Right lobe of liver (tissue), 4 donors: Measurements from ENCODE around the gene SELPLG.

Experiments
- POLR2A ChIP-seq: fragments of 450-650 bp; IDR thresholded peaks from one replicate; pipeline ENCODE4 v1.6.1; 2017; ENCODE audit warnings: antibody characterized with exemption, mild to moderate bottlenecking
- TF ChIP-seq, protein P1 (sequence below), 4 donors: fragments of 200-600 bp in 3 of 4; fragments of 450-650 bp in 1 of 4; IDR thresholded peaks; one replicate each; pipeline versions ENCODE4 v1.5.1 to v1.8.0; 2016 to 2022; ENCODE audit warnings: antibody characterized with exemption in 4 of 4, mild to moderate bottlenecking in 2 of 4
- donor health status: DM: no; HTN: no; CAD: no.
- donor health status: DM: no; HTN: no; CAD: no.
- donor health status: DM: no; HTN: yes; CAD: no.

GRCh38 chr12:108621161-108621560 lies 12.5 kb downstream of the SELPLG start:
- TF ChIP-seq, protein P1, sequence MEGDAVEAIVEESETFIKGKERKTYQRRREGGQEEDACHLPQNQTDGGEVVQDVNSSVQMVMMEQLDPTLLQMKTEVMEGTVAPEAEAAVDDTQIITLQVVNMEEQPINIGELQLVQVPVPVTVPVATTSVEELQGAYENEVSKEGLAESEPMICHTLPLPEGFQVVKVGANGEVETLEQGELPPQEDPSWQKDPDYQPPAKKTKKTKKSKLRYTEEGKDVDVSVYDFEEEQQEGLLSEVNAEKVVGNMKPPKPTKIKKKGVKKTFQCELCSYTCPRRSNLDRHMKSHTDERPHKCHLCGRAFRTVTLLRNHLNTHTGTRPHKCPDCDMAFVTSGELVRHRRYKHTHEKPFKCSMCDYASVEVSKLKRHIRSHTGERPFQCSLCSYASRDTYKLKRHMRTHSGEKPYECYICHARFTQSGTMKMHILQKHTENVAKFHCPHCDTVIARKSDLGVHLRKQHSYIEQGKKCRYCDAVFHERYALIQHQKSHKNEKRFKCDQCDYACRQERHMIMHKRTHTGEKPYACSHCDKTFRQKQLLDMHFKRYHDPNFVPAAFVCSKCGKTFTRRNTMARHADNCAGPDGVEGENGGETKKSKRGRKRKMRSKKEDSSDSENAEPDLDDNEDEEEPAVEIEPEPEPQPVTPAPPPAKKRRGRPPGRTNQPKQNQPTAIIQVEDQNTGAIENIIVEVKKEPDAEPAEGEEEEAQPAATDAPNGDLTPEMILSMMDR (IDR thresholded peaks at IDR 0.05) = no peak
- no peak for TF ChIP-seq POLR2A
